NCI-H2196 (cell line): ENCODE results near the gene CHN2.
A peak's percentile ranks its signal among the peaks of the same experiment; 100 is the strongest.

ENCODE experiments used
- DNase-seq: peaks from one replicate; lab custom pipeline; 2025; ENCODE audit not compliant: unreplicated experiment; lab: John Stamatoyannopoulos, UW

The CHN2 gene

DNA sequence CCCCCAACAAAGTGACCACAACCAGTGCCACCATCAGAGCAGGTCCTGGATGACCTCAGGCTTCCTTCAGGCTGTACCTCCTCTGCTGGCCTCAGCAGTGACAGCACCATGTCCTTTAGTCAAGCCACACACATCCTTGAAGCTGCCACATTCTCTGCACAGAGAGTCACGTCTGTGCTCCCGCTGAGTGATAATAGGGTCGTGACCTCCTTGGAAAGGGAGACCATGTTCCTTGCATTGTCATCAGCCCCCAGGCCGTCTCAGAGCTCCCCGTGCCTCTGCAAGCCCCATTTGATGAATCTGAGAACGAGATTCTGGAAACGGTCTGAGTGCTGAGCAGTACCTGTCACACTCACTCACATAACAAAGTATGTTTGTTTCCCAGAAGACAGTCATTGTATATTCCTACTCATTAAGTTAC is 262.6 kb downstream of the CHN2 start:
- no peak for DNase-seq

DNA sequence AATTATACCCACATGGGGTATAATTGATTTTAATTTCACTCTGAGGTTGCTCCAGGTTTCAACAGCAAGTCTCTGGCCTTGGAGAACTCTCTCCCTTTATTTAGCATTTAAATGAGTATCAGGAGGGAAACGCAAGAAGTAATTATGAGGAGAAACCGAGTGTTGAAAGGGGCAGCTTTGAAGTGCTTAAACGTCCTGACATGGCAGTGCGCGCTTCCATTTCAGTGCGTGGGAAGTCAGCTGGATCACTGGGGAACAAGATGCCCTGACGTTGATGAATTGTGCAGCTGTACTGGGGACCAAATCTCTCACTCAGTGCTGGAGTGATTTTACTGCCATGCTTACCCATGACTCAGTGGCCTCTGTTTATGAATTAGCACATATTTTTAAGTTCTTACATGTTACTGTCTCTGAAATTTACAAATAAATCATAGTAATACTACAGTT is 263.0 kb downstream of the CHN2 start:
- DNase-seq, result no peak

DNA sequence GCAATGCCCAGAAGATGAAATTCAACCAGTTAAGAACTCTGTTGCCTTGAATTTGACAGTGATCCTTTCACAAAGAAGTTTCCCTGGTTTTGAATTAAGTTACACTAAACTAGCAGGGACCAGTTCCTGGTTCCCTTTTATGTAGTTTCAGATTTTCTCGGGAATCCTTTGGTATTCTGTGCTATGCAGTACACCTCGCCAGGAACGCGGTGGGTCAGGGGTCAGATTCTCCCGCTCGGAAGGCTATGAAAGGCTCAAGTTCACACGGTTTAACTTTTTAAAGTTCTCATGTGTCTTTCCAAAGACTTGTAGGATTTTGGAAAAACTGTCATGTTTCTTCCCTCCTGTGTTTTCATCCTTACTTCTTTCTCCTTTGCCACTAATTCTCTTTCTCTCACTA is 264.4 kb downstream of the CHN2 start:
- no peak for DNase-seq

GRCh38 chr7:29459589-29459988 is 265.0 kb downstream of the CHN2 start:
- DNase-seq, result peak; percentile 9

DNA sequence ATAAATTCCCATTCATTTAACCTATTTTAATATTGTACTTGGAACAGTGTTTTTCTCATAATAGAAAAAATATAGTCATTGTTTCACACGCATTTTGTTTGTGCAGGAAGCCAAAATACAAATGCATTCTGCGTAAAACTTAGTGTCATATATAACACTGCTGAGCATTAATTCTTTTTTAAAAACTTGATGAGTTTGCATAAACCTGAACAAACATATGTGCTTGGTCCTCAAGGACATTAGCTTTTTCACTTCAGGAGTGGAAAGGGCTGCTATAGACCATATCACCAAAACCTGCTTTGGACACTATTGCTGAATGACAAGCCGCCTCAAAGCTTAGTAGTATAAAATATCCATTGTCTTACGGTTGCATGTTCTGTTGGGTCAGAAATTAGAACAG is 267.4 kb downstream of the CHN2 start:
- no peak for DNase-seq

GRCh38 chr7:29463504-29464158 is 269.1 kb downstream of the CHN2 start:
- no peak for DNase-seq

DNA sequence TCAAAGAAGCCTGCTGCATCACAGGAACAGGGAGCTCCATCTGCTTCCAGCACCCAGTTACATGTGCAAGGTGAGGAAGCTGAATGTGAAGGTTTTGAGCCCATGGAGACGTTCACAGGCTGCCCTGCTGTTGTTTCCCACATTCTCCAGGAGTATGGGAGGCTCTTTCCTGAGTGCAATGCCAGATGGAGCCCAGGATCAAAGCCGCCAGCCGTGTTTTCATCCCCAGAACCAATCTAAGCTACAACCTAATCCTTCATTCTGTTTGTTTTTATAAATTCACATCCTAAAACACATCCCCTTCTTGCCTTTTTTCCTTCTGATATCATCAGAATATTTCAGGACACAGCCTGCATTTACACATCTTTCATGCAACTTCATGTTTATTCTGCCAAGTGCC is 270.2 kb downstream of the CHN2 start:
- no peak for DNase-seq

DNA sequence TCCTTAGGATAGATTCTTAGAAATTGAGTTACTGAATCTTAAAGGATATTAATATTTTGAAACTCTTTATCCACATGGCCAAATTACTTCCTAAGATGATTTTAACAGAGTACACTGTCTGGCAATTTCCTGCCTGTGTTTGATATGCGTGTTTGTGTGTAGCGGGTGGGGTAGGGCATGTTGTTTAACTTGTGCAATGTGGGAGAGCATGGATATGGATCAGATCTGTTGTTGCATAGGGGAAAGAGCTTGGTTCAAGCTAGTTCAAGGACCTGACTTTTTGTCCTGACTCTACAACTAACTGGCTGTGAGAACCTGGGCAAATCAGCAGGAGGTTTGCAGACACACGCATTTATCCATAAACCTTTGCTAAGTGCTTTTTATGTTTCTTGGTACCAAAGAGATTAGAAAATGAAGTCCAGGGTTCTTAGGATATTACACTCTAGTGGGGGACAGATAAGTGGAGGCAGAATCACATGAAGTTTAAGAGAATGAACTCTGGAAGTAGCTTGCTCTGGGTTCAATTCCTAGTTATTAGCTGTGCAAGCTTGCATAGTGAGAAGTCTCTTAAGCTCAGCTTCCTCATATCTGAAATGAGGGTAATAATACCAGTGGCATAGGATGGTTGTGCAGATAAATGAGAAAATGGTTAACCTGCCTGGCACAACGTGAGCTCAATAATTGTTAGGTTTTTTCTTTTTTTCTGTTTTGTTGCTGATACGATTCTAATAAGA is 272.8 kb downstream of the CHN2 start:
- no peak for DNase-seq

GRCh38 chr7:29468196-29468595 is 273.6 kb downstream of the CHN2 start:
- no peak for DNase-seq

- DNase-seq, result no peak
Observed at GRCh38 chr7:29469281-29469680, 274.7 kb downstream of the CHN2 start.

- DNase-seq, result no peak
Observed at GRCh38 chr7:29469976-29470557, 275.5 kb downstream of the CHN2 start.

DNA sequence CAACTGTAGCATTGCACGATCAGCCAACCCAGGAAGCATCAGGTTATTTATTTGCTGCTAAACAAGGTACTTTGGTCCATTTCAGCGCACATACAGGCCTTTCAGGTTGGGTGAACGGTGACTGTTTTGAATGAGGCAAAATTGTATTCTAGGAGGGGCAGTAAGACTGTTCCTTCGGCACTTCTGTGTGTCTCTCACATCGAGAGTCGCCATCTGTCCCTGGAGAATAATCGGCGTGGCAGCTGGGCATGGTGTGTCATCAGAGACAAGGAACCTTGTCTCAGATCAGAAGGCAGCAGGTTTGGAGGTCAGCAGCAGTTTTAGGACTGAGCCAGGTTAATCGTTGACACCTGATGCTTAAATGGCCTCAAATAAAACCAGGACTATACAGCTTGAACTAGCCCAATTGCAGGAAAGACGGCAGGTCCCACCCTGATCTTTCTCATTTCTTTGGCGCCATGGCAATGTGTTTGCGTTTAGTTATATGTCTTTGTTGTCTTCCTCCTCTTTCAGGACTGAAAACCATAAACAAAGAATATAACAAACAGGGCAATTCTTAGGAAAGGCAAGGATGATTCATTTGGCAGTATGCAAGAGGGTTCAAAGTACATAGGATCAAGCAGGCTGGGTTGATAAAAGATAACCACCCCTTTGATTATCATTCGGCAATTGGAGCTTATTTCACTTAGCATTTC is 277.0 kb downstream of the CHN2 start:
- DNase-seq, result no peak

DNA sequence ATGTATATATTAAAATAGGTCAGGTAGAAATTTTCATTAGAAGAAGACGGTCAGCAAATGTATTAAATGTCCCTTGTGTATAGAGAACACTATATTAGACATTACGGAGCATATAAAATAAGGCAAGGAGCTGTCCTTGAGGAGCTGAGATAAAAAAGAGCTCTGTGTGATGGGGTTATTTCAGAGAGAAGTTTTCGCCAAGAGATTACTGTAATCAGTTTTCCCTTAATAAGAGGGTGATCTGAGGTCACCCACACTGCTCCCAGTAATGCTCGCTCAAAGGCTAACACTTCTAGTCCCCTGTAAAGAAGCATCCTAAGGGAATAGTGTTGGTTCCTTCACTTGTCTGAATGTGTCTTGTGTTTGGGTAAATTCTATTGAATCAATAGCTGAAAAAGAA is 282.3 kb downstream of the CHN2 start:
- no peak for DNase-seq

- DNase-seq, result no peak
Observed at GRCh38 chr7:29478226-29478625, 283.7 kb downstream of the CHN2 start.

- no peak for DNase-seq
Observed at GRCh38 chr7:29478687-29479240, 284.2 kb downstream of the CHN2 start.

DNA sequence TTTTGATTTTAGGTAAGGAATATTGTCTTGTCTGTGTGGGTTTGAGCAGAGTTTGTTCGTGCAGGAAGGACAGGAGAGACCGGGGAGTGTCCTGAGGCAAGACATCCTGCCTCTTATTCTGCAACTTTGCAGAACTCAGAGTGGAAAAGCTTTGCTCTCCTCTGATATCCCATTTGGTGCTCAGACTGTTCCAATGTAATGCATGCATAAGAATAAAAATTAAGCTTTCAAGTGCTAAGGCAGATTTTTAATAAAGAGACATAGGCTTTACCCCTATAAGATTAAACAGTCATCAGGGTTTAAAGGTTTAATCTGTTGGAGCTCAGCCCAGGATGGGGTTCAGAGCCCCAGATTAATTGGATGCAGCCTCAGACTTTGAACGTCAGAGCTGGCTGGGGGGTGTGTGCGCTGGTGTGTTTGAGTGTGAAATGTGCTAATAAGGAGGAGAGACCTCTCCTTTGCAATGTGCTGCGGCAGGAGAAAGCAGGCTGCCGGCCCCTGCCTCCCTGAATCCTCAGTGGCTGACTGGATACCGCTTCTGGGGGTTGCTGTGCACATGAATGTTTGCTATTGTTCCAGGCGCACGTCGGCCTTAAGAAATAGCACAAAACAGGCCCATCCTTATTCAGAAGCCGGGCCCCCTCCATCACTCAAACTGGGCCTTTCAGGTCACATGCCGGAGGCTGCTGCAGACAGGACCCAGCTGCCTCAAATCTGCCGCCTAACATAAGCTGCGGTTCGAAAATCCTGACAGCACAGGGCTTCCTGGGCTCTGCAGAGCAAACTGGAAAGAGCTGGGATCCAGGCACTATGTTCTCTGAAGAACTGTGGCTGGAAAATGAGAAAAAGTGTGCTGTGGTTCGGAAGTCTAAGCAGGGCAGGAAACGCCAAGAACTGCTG is 285.0 kb downstream of the CHN2 start:
- DNase-seq, result no peak

DNA sequence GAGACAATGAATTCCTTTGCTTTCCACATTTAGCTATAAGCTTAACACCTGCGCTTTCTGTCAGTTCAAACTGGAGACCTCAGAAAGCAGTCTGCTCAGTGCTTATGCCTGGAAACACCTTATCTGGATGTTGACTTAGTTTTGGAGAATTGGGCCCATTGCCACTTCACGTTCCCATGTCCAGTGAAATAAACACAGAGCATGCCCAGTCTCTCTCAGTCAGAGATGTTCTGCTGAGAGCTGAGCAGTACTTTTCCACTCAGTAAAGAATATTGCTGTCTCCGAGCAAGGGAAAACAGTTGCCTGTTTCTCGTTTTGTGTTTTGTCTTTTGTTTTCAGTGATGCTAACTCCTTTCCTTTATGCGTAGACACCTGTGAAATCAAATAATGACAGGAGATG is 285.9 kb downstream of the CHN2 start:
- DNase-seq, result peak; percentile 10

- DNase-seq, result no peak
Observed at GRCh38 chr7:29480934-29481651, 286.5 kb downstream of the CHN2 start.

DNA sequence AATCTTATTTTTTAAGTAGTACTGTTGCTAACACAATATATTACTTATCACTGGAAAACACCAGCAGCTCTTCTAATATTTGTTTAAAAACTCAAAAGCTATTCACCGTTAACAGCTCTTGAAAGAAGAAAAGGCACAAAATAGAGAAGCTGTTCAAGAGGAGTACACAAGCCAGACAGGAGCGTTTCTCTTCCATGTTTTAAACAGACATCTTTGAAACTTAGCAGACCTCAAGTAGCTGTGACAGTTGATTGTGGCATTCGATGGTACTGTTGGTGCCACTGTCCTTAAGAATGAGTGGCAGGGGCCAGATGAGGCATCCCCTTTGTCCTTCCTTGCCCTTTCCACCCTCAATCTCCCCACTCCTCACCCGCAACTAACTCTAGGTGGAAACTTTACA is 287.5 kb downstream of the CHN2 start:
- no peak for DNase-seq
